Measurements from ENCODE around the gene BORCS5.
"Not testable (repeated sequence)": the region's sequence is repeated elsewhere in the genome, so short reads cannot be mapped to it uniquely, and the experiment has no call there.

BORCS5 gene

DNA sequence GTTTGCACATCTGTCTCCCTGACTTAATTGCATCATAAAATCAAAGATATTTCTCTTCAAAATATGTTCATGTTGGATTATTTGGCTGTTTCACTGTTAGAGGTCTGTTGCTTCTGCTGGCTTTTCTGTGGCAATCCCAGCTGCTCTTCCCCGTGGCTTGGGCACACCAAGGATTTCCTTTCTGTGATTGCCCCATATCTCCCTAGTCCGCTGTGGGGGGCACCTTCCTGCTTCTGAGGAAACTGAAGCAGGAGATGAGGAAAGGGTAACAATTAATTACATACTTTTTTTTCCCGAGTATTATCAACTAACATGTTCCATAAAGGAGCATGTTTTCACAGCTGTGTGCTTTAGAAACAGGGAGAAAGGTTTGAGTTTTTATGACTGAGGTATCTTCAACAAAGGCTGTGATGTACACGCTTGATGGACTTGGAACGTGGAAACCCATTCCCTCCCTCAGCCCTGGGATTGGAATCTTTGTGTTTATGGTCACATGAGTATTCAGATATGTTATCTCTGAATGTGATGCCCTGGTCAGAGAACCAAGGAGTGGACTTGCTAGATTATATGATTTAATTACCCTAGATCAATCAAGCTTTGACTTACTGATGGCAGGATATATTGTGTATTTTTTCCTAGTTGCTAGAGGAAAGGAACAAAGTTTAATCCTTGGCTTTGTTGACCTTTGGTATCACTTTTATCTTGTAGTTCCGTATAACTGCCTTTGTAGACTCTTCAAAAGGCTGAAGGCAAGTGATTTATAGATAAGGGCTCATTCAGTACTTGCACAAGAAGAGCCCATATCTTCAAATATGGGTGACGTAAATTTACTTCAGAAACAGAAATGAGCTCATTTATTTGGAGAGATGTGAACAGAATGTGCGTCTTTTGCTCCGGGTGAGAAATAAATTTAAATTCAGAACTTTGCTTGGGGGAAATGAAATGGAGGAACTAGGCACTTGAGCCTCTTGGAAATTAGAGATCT, 46.7 kb downstream of the BORCS5 start:
- DNase-seq (ENCODE audit: low read depth) = no peak
- H3K4me3 ChIP-seq (ENCODE audit: low read depth, low read length) = no peak overlapping the region
- no peak for TF ChIP-seq CTCF (IDR thresholded peaks at IDR 0.05; ENCODE audit: low read depth, low read length, missing control alignments)

DNA sequence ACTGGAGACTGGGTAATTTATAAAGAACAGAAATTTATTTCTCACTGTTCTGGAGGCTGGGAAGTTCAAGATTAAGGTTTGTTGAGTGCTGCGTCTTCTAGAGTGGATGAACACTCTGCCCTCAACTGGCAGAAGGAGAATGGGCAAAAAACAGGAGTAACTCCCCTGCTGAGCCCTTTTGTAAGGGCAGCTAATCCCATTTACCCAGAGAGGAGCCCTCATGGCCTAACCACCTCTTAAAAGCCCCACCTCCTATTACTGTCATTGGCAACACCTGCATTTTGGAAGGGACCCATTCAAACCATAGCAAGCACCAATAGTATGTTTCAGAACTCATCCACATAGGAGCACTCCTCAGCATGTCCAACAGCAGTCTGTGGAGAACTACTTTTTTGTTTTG, 47.4 kb downstream of the BORCS5 start:
- no peak for TF ChIP-seq CTCF (IDR thresholded peaks at IDR 0.05; ENCODE audit: low read depth, low read length, missing control alignments)
- DNase-seq (ENCODE audit: low read depth) = no peak
- no peak overlapping the region for H3K4me3 ChIP-seq (ENCODE audit: low read depth, low read length)

DNA sequence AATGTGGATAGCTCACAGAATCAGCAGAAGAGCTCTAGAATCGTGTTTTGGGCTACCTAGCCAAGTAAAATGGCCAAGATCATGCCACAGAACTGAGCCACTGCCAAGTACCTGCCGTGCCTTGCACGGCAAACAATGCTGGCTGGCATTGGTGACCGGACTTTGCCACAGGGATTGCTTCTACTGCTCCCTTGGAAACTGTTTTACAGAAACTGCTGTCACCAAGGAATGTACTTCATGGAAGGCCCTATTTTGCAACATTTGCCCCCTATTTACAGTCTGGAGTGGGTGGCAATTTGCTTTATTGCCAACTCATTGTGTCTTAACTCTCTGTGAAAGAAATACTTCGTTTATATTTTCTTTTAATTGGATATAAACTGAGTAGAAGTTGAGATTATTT, 49.0 kb downstream of the BORCS5 start:
- no peak overlapping the region for H3K4me3 ChIP-seq (ENCODE audit: low read depth, low read length)
- DNase-seq (ENCODE audit: low read depth) = no peak
- TF ChIP-seq CTCF (IDR thresholded peaks at IDR 0.05; ENCODE audit: low read depth, low read length, missing control alignments) = no peak

DNA sequence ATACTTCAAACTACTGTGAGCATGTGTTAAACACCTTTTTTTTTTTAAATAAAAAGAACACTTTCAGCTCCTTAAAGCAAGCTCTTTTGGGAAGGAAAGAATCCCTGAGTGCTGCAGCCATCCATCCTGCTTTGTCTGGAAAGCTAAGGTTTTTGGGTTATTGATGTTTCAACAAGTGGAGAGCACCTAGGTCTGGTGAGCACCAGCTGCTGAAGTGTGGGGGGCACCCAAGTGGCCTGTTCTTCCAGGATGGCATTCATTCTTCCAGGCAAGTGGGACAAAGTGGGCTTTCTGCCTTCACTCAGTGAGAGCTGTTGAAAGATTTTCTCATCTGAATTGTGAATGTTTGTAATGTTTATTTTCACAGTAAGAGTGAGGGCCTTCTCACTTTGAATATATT, 49.9 kb downstream of the BORCS5 start:
- no peak for DNase-seq (ENCODE audit: low read depth)
- TF ChIP-seq CTCF (IDR thresholded peaks at IDR 0.05; ENCODE audit: low read depth, low read length, missing control alignments) = no peak
- no peak overlapping the region for H3K4me3 ChIP-seq (ENCODE audit: low read depth, low read length)

DNA sequence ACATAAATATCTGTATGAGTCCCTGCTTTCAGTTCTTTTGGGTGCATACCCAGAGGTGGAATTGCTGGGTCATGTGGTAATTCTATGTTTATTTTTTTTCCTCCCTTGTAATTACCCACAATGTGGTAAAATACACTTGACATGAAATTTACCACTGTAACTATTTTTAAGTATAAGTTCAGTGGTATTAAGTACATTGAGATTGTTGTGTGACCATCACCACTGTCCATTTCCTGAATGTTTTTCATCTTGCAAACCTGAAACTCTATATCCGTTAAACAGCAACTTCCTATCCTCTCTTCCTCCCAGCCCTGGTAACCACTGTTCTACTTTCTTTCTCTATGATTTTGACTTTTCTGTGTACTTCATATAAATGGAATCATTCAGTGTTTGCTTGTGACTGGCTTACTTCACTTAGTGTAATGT, 51.4 kb downstream of the BORCS5 start:
- DNase-seq (ENCODE audit: low read depth) = no peak
- TF ChIP-seq CTCF (IDR thresholded peaks at IDR 0.05; ENCODE audit: low read depth, low read length, missing control alignments) = no peak
- H3K4me3 ChIP-seq (ENCODE audit: low read depth, low read length) = no peak overlapping the region

- DNase-seq (ENCODE audit: low read depth) = not testable (repeated sequence)
These were observed 52.5 kb downstream of the BORCS5 start for GRCh38 chr12:12409337-12409736.

GRCh38 chr12:12415886-12416285, 59.0 kb downstream of the BORCS5 start:
- DNase-seq (ENCODE audit: low read depth) = no peak
- TF ChIP-seq CTCF (IDR thresholded peaks at IDR 0.05; ENCODE audit: low read depth, low read length, missing control alignments) = no peak
- no peak overlapping the region for H3K4me3 ChIP-seq (ENCODE audit: low read depth, low read length)

More at GRCh38 chr12:12409337-12409736, 52.5 kb downstream of the BORCS5 start:
- H3K4me3 ChIP-seq (ENCODE audit: low read depth, low read length) = not testable (repeated sequence)

- H3K4me3 ChIP-seq (ENCODE audit: low read depth, low read length); DNase-seq (ENCODE audit: low read depth): not testable (repeated sequence)
These were observed 62.3 kb downstream of the BORCS5 start for GRCh38 chr12:12419165-12419564.
